ENCODE results near the gene STK11.

GRCh38 chr19:1249990-1250436 lies 44.4 kb downstream of the STK11 start:
- TF ChIP-seq, protein P1, sequence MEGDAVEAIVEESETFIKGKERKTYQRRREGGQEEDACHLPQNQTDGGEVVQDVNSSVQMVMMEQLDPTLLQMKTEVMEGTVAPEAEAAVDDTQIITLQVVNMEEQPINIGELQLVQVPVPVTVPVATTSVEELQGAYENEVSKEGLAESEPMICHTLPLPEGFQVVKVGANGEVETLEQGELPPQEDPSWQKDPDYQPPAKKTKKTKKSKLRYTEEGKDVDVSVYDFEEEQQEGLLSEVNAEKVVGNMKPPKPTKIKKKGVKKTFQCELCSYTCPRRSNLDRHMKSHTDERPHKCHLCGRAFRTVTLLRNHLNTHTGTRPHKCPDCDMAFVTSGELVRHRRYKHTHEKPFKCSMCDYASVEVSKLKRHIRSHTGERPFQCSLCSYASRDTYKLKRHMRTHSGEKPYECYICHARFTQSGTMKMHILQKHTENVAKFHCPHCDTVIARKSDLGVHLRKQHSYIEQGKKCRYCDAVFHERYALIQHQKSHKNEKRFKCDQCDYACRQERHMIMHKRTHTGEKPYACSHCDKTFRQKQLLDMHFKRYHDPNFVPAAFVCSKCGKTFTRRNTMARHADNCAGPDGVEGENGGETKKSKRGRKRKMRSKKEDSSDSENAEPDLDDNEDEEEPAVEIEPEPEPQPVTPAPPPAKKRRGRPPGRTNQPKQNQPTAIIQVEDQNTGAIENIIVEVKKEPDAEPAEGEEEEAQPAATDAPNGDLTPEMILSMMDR (conservative IDR thresholded peaks at IDR 0.05): no peak
- TF ChIP-seq EZH2 (IDR thresholded peaks at IDR 0.05; ENCODE audit: low read depth): no peak

All from PC-9 (cell line).